KOPT-K1 (cell line): ENCODE data around the gene SOX9.
"Not testable (repeated sequence)": the region's sequence is repeated elsewhere in the genome, so short reads cannot be mapped to it uniquely, and the experiment has no call there.

Experiments
- H3K27ac ChIP-seq: fragments of 200-600 bp; sonication (generic); 2 replicates; pipeline ENCODE4 v1.5.1; 2016; ENCODE audit warnings: antibody characterized with exemption, mild to moderate bottlenecking, low read depth, low read length; ENCODE audit not compliant: poor library complexity, severe bottlenecking
- H3K36me3 ChIP-seq: fragments of 200-600 bp; sonication (generic); 2 replicates; pipeline ENCODE4 v1.5.1; 2017; ENCODE audit warnings: antibody characterized with exemption, mild to moderate bottlenecking, low read length, moderate library complexity; ENCODE audit not compliant: insufficient read depth
- H3K9me3 ChIP-seq: fragments of 200-600 bp; sonication (generic); 2 replicates; pipeline ENCODE4 v1.5.1; 2017; ENCODE audit warnings: antibody characterized with exemption, low read length, mild to moderate bottlenecking; ENCODE audit not compliant: insufficient read depth, poor library complexity, severe bottlenecking

The SOX9 gene

GRCh38 chr17:72101526-72101925 lies 19.3 kb upstream of the SOX9 start:
- Histone ChIP-seq H3K27ac (no peak overlapping the region), H3K36me3 (no peaks in the 10 kb centered on the region), H3K9me3 (peaks cover 12% of the 10 kb centered on the region)

GRCh38 chr17:72102366-72102765 lies 18.5 kb upstream of the SOX9 start:
- Histone ChIP-seq H3K9me3 (peaks cover 12% of the 10 kb centered on the region), H3K27ac (no peak overlapping the region), H3K36me3 (no peaks in the 10 kb centered on the region)

GRCh38 chr17:72104164-72104862 lies 16.5 kb upstream of the SOX9 start:
- Histone ChIP-seq H3K9me3 (no peaks in the 10 kb centered on the region), H3K36me3 (no peaks in the 10 kb centered on the region), H3K27ac (no peak overlapping the region)

GRCh38 chr17:72104863-72105234 lies 16.0 kb upstream of the SOX9 start:
- Histone ChIP-seq H3K36me3 (no peaks in the 10 kb centered on the region), H3K9me3 (no peaks in the 10 kb centered on the region), H3K27ac (no peak overlapping the region)

- Histone ChIP-seq H3K27ac (no peak overlapping the region), H3K36me3 (no peaks in the 10 kb centered on the region), H3K9me3 (no peaks in the 10 kb centered on the region)
These were observed 13.7 kb upstream of the SOX9 start for GRCh38 chr17:72107100-72107499.

- Histone ChIP-seq H3K36me3 (no peaks in the 10 kb centered on the region), H3K9me3 (no peaks in the 10 kb centered on the region), H3K27ac (no peak overlapping the region)
These were observed 10.4 kb upstream of the SOX9 start for GRCh38 chr17:72110231-72110941.

GRCh38 chr17:72110942-72111318 lies 9.9 kb upstream of the SOX9 start:
- H3K27ac ChIP-seq, result no peak overlapping the region
- H3K36me3 ChIP-seq, result no peaks in the 10 kb centered on the region
- no peaks in the 10 kb centered on the region for H3K9me3 ChIP-seq

GRCh38 chr17:72111336-72111923 lies 9.4 kb upstream of the SOX9 start:
- Histone ChIP-seq H3K36me3 (no peaks in the 10 kb centered on the region), H3K9me3 (no peaks in the 10 kb centered on the region), H3K27ac (no peak overlapping the region)

- H3K9me3 ChIP-seq, H3K36me3 ChIP-seq, H3K27ac ChIP-seq: not testable (repeated sequence)
These were observed 8.9 kb upstream of the SOX9 start for GRCh38 chr17:72111926-72112325.

GRCh38 chr17:72113751-72114150 lies 7.1 kb upstream of the SOX9 start:
- Histone ChIP-seq H3K9me3 (no peaks in the 10 kb centered on the region), H3K27ac (no peak overlapping the region), H3K36me3 (no peaks in the 10 kb centered on the region)

GRCh38 chr17:72115781-72116525 lies 4.9 kb upstream of the SOX9 start:
- H3K27ac ChIP-seq, result no peak overlapping the region
- no peaks in the 10 kb centered on the region for H3K9me3 ChIP-seq
- no peaks in the 10 kb centered on the region for H3K36me3 ChIP-seq

- no peaks in the 10 kb centered on the region for H3K9me3 ChIP-seq
- no peak overlapping the region for H3K27ac ChIP-seq
- H3K36me3 ChIP-seq, result no peaks in the 10 kb centered on the region
These were observed 3.9 kb upstream of the SOX9 start for GRCh38 chr17:72116661-72117521.

GRCh38 chr17:72117535-72118334 lies 3.1 kb upstream of the SOX9 start:
- Histone ChIP-seq H3K27ac (no peak overlapping the region), H3K36me3 (no peaks in the 10 kb centered on the region), H3K9me3 (no peaks in the 10 kb centered on the region)
